K562 (cell line): Measurements from ENCODE around the gene ARNT2. TPM values are rescaled to one million over a fixed set of nuclear protein-coding genes. Genes with fewer than 3 reads are reported as not detected.

Experiments used
- ATAC-seq: fragments of 200-7000 bp; cut with Tn5 transposase; 3 replicates; pipeline ENCODE4 v1.9.1; 2020; ENCODE audit warnings: moderate library complexity
- BruUV-seq: library from RNA; stranded (reverse); fragments of 400-500 nt; replicated peaks from 2 replicates; lab custom pipeline; 2021; lab: Mats Ljungman, UMichigan
- CTCF ChIA-PET: fragments of 300-600 bp; formaldehyde crosslinking; extraction: SDS; loops from one replicate; lab custom pipeline; 2021; ENCODE audit warnings: low intra/inter-chr PET ratio; lab: Yijun Ruan, JAX
- POLR2A ChIA-PET: fragments of 300-600, 350-650 bp; sonication (Branson Sonifier 250); formaldehyde crosslinking; extraction: SDS; loops from one replicate; lab custom pipeline; 2021; ENCODE audit warnings: antibody characterized with exemption, inconsistent platforms; lab: Yijun Ruan, JAX
- DNase-seq, 4 experiments: peaks; one replicate each; pipeline versions ENCODE4 v3.0.0 to v3.0.0-alpha.2; 2011 to 2018; ENCODE audit warnings: low spot score in 3 of 4, mixed read lengths in 3 of 4; ENCODE audit errors: extremely low read depth in 1 of 4
- FAIRE-seq: peaks from 2 replicates; lab custom pipeline; 2011; peaks lifted over from hg19 to GRCh38; lab: Jason Lieb, UNC
- H2AFZ ChIP-seq: 2 replicates; pipeline ENCODE4 v1.6.0; 2011; ENCODE audit warnings: low read depth, low read length, control low read depth, inconsistent platforms
- H3K27ac ChIP-seq: fragments of 200-600 bp; 3 replicates; pipeline ENCODE4 v1.8.0; 2011; ENCODE audit warnings: low read depth, mild to moderate bottlenecking, control low read depth, inconsistent platforms, low read length, moderate library complexity, mixed read lengths; ENCODE audit errors: extremely low read depth
- H3K27me3 ChIP-seq, 2 experiments: fragments of 300-600 bp in 1 of 2; 2 replicates in 1 of 2; 3 replicates in 1 of 2; pipeline versions ENCODE4 v1.6.0 to v1.8.0; 2011; ENCODE audit warnings: inconsistent platforms in 2 of 2, low read length in 2 of 2, mild to moderate bottlenecking in 1 of 2, mixed read lengths in 1 of 2, moderate library complexity in 1 of 2; ENCODE audit not compliant: control insufficient read depth in 2 of 2, insufficient read depth in 2 of 2
- H3K36me3 ChIP-seq: fragments of 300-600 bp; 3 replicates; pipeline ENCODE4 v1.8.0; 2011; ENCODE audit warnings: mild to moderate bottlenecking, low read length, inconsistent platforms; ENCODE audit not compliant: control insufficient read depth, insufficient read depth
- H3K4me1 ChIP-seq, 2 experiments: fragments of 200-600 bp in 1 of 2; replicated peaks in 1 of 2; 2 replicates in 1 of 2; 3 replicates in 1 of 2; pipeline versions ENCODE4 v1.5.1 to v1.8.0; 2011; ENCODE audit warnings: inconsistent platforms in 2 of 2, low read length in 2 of 2, mild to moderate bottlenecking in 1 of 2, mixed read lengths in 1 of 2, moderate library complexity in 1 of 2; ENCODE audit not compliant: control insufficient read depth in 2 of 2, insufficient read depth in 2 of 2
- H3K4me2 ChIP-seq: 2 replicates; pipeline ENCODE4 v1.6.1; 2011; ENCODE audit warnings: low read length, control low read depth, inconsistent platforms, mixed read lengths; ENCODE audit not compliant: insufficient read depth
- H3K4me3 ChIP-seq: fragments of 200-600 bp; sonication (generic), shearing (Covaris generic); 2 replicates; pipeline ENCODE4 v1.5.1; 2016; ENCODE audit warnings: control low read depth, inconsistent platforms
- H3K79me2 ChIP-seq: fragments of 200-600 bp; 3 replicates; pipeline ENCODE4 v1.8.0; 2011; ENCODE audit warnings: low read length, inconsistent platforms; ENCODE audit not compliant: control insufficient read depth, insufficient read depth
- H3K9ac ChIP-seq, 2 experiments: 2 replicates each; pipeline versions ENCODE4 v1.6.0 to v1.6.1; 2011; ENCODE audit warnings: low read depth in 2 of 2, low read length in 2 of 2, control low read depth in 1 of 2, inconsistent platforms in 1 of 2, mild to moderate bottlenecking in 1 of 2, mixed read lengths in 1 of 2; ENCODE audit not compliant: insufficient read depth in 1 of 2
- H3K9me1 ChIP-seq: one replicate; pipeline ENCODE4 v1.6.0; 2011; ENCODE audit warnings: inconsistent platforms, mild to moderate bottlenecking, low read length, moderate library complexity; ENCODE audit not compliant: control insufficient read depth, insufficient read depth
- H3K9me3 ChIP-seq: replicated peaks from 2 replicates; pipeline ENCODE4 v1.5.1; 2011; ENCODE audit warnings: low read depth, low read length, inconsistent platforms; ENCODE audit not compliant: control insufficient read depth, insufficient read depth
- H4K20me1 ChIP-seq: replicated peaks from 2 replicates; pipeline ENCODE4 v1.6.1; 2011; ENCODE audit warnings: low read length, inconsistent platforms, mixed read lengths; ENCODE audit not compliant: control insufficient read depth, insufficient read depth
- ATF7 ChIP-seq: fragments of 450-650 bp; IDR thresholded peaks from 2 replicates; pipeline ENCODE4 v1.7.1; 2014; ENCODE audit warnings: mild to moderate bottlenecking, moderate library complexity
- DIDO1 ChIP-seq: fragments of 450-650 bp; IDR thresholded peaks from 2 replicates; pipeline ENCODE4 v1.6.1; 2016; ENCODE audit warnings: low read depth, missing biosample characterization, missing genetic modification characterization
- E4F1 ChIP-seq: fragments of 250-450 bp; sonication (Bioruptor Pico); IDR thresholded peaks from 2 replicates; pipeline ENCODE4 v1.5.0; 2021; ENCODE audit warnings: mild to moderate bottlenecking, borderline replicate concordance
- HIVEP1 ChIP-seq: fragments of 250-450 bp; sonication (Bioruptor Pico); IDR thresholded peaks from 2 replicates; pipeline ENCODE4 v1.4.0; 2020; ENCODE audit warnings: mild to moderate bottlenecking
- KDM2B ChIP-seq: fragments of 250-450 bp; sonication (Bioruptor Pico); IDR thresholded peaks from 2 replicates; pipeline ENCODE4 v1.8.0; 2021; ENCODE audit warnings: mild to moderate bottlenecking, moderate library complexity
- KHSRP ChIP-seq: fragments of 450-650 bp; IDR thresholded peaks from 2 replicates; pipeline ENCODE4 v1.6.1; 2017
- MBD2 ChIP-seq: sonication (generic); IDR thresholded peaks from 2 replicates; pipeline ENCODE4 v1.6.1; 2016; ENCODE audit warnings: low read depth, borderline replicate concordance
- MCM5 ChIP-seq: fragments of 450-650 bp; IDR thresholded peaks from 2 replicates; pipeline ENCODE4 v1.6.1; 2016; ENCODE audit warnings: low read depth
- NR4A1 ChIP-seq, 2 experiments: fragments of 250-450 bp in 1 of 2; fragments of 450-650 bp in 1 of 2; sonication (Bioruptor Pico) in 1 of 2; IDR thresholded peaks; 2 replicates each; pipeline versions ENCODE4 v1.4.0 to v1.6.1; 2016 to 2020; ENCODE audit warnings: mild to moderate bottlenecking in 2 of 2, missing compliant biosample characterization in 1 of 2, missing genetic modification characterization in 1 of 2, moderate library complexity in 1 of 2
- POLR3A ChIP-seq: IDR thresholded peaks from 2 replicates; pipeline ENCODE4 v1.6.1; 2011; ENCODE audit warnings: borderline replicate concordance, mild to moderate bottlenecking, moderate library complexity; ENCODE audit not compliant: insufficient read length, insufficient read depth; ENCODE audit errors: extremely low read depth
- RBM39 ChIP-seq: fragments of 200-400 bp; formaldehyde crosslinking; optimal IDR thresholded peaks from 2 replicates; pipeline ENCODE3; 2018; ENCODE audit warnings: low read depth, low read length
- RFX1 ChIP-seq: fragments of 450-650 bp; IDR thresholded peaks from 2 replicates; pipeline ENCODE4 v1.6.1; 2016; ENCODE audit warnings: mild to moderate bottlenecking, moderate library complexity
- SAFB ChIP-seq: fragments of 200-400 bp; formaldehyde crosslinking; IDR thresholded peaks from 2 replicates; pipeline ENCODE4 v1.6.1; 2017; ENCODE audit warnings: low read depth, low read length, borderline replicate concordance
- SIN3B ChIP-seq: fragments of 450-650 bp; IDR thresholded peaks from 2 replicates; pipeline ENCODE4 v1.6.1; 2017; ENCODE audit warnings: low read depth, mild to moderate bottlenecking, moderate library complexity
- ZC3H8 ChIP-seq: fragments of 450-650 bp; IDR thresholded peaks from 2 replicates; pipeline ENCODE4 v1.6.1; 2017
- ZNF174 ChIP-seq: fragments of 250-450 bp; sonication (Bioruptor Pico); IDR thresholded peaks from 2 replicates; pipeline ENCODE4 v1.4.0; 2020; ENCODE audit warnings: mild to moderate bottlenecking
- ZNF395 ChIP-seq: fragments of 200-800 bp; sonication (Bioruptor generic); IDR thresholded peaks from 2 replicates; pipeline ENCODE4 v1.6.1; 2017; ENCODE audit warnings: missing genetic modification characterization, missing compliant biosample characterization
- ZNF561 ChIP-seq: fragments of 450-650 bp; formaldehyde crosslinking; conservative IDR thresholded peaks from 2 replicates; pipeline ENCODE4 v1.4.0; 2020; ENCODE audit warnings: mild to moderate bottlenecking, moderate library complexity
- ZNF740 ChIP-seq, 3 experiments: fragments of 200-800 bp in 1 of 3; sonication (Bioruptor generic) in 1 of 3; sonication (generic) in 1 of 3; formaldehyde crosslinking in 1 of 3; IDR thresholded peaks; 2 replicates each; pipeline versions ENCODE4 v1.6.1 to v1.8.0; 2016 to 2022; ENCODE audit warnings: mild to moderate bottlenecking in 2 of 3, missing compliant biosample characterization in 2 of 3, missing genetic modification characterization in 2 of 3, missing genetic modification reagents in 1 of 3
- WGBS: fragments of 100-300 bp; shearing (Covaris generic); methylation state at CpG from one replicate; pipeline ENCODE4 v1.1.6; 2016; ENCODE audit warnings: low coverage, mixed read lengths; ENCODE audit not compliant: insufficient coverage; ENCODE audit errors: missing lambda C conversion rate; 5-methylcytosine and 5-hydroxymethylcytosine counted together
- in situ Hi-C: fragments of 300-500 bp; cut with MboI; formaldehyde crosslinking; loops from 4 replicates; pipeline ENCODE4 v1.15.0; 2018; ENCODE audit warnings: inconsistent platforms, mixed read lengths
- intact Hi-C: fragments of 100-400 bp; cut with micrococcal nuclease; formaldehyde crosslinking; loops from 2 replicates; pipeline ENCODE4 v1.14.2; 2022
- polyA plus RNA-seq, 8 experiments: library from polyadenylated mRNA; depleted of rRNA in 4 of 8; stranded (reverse) in 5 of 8; unstranded in 3 of 8; fragments of >200 nt; fragmentation: Nextera tagmentation in 2 of 8; fragmentation: Illumina TruSeq in 1 of 8; extraction: Ambion mirVana in 2 of 8; extraction: Trizol in 1 of 8; gene quantifications; 2 replicates each; pipeline versions ENCODE4 v1.2.1 to v1.2.3, GENCODE V29; 2011 to 2014; ENCODE audit warnings: inconsistent platforms in 1 of 8, missing spikeins in 1 of 8
- total RNA-seq, 7 experiments: library from RNA; depleted of rRNA in 6 of 7; stranded (reverse); fragments of >200 nt in 6 of 7; fragmentation: Illumina TruSeq in 2 of 7; extraction: Trizol in 2 of 7; gene quantifications; 2 replicates each; pipeline versions ENCODE4 v1.2.1 to v1.2.3, GENCODE V29; 2011 to 2021; ENCODE audit warnings: low replicate concordance in 1 of 7

Gene ARNT2
- total and polyA plus RNA-seq, 9 of the 15 experiments (the other 6 are each of a cell fraction or from before 2014, with no cell fraction given): 0.01 TPM; not detected in 8

- TF ChIP-seq ZNF740 (CRISPR knock-in tag; IDR thresholded peaks at IDR 0.05): no peak
- TF ChIP-seq ZNF740 (tag; IDR thresholded peaks at IDR 0.05): no peak
- TF ChIP-seq HIVEP1 (CRISPR knock-in tag): no peak
- no peak for TF ChIP-seq ATF7
- TF ChIP-seq ZNF174: no peak
- TF ChIP-seq RBM39: no peak
Measured at GRCh38 chr15:80633221-80633620, 229.0 kb downstream of the ARNT2 start (continued).

GRCh38 chr15:80635953-80636352, 231.8 kb downstream of the ARNT2 start:
- H3K27me3 ChIP-seq: peaks cover under 1 to 9% of the 10 kb centered on the region in 2 experiments; a peak in 3 of 5 replicates
- FAIRE-seq: no peak
- in situ Hi-C loops: no loop called here
- no peaks in the 10 kb centered on the region for H3K4me1 ChIP-seq
- no peaks in the 10 kb centered on the region for H4K20me1 ChIP-seq
- ATAC-seq: no peak
- DNase-seq: no peak
- H3K27ac ChIP-seq: no peak overlapping the region
- TF ChIP-seq KHSRP (no peak), RFX1 (no peak), MCM5 (no peak), KDM2B (no peak), SAFB (no peak), ZNF395 (CRISPR knock-in tag) (no peak), E4F1 (no peak), ZNF561 (no peak), ZC3H8 (no peak), MBD2 (no peak), DIDO1 (tag) (no peak), POLR3A (no peak), NR4A1 (CRISPR knock-in tag; IDR thresholded peaks at IDR 0.05) (no peak), NR4A1 (tag; IDR thresholded peaks at IDR 0.05) (no peak), SIN3B (no peak)
- no peaks in the 10 kb centered on the region for H3K79me2 ChIP-seq
- BruUV-seq: no TSS peak
- intact Hi-C loops: no loop called here
- no peak overlapping the region for H3K4me2 ChIP-seq
- H3K9me1 ChIP-seq: no peaks in the 10 kb centered on the region
- no peak overlapping the region for H3K9ac ChIP-seq
- WGBS: 0% methylated on average over 5 of the region's 5 CpGs
- ChIA-PET POLR2A (interaction anchor here (0.7 kb wide), 1 partner anchor 36 kb away, joined by 3 read pairs; no protein-coding TSS in a partner anchor), CTCF (no interaction called here)
- H3K36me3 ChIP-seq: no peaks in the 10 kb centered on the region
- no peak overlapping the region for H2AFZ ChIP-seq
- H3K4me3 ChIP-seq: no peak overlapping the region
- H3K9me3 ChIP-seq: peaks cover 2% of the 10 kb centered on the region; the same call in 1 of the 2 replicates
